GM21381 (cell line): ENCODE results near the gene DRAP1.
"Not testable (repeated sequence)": the region's sequence is repeated elsewhere in the genome, so short reads cannot be mapped to it uniquely, and the experiment has no call there.

ENCODE experiments used
- ATAC-seq: cut with Tn5 transposase; IDR thresholded peaks from one replicate; pipeline ENCODE4 v1.9.1; 2021; ENCODE audit warnings: mild to moderate bottlenecking, moderate library complexity; ENCODE audit not compliant: unreplicated experiment

The DRAP1 gene

DNA sequence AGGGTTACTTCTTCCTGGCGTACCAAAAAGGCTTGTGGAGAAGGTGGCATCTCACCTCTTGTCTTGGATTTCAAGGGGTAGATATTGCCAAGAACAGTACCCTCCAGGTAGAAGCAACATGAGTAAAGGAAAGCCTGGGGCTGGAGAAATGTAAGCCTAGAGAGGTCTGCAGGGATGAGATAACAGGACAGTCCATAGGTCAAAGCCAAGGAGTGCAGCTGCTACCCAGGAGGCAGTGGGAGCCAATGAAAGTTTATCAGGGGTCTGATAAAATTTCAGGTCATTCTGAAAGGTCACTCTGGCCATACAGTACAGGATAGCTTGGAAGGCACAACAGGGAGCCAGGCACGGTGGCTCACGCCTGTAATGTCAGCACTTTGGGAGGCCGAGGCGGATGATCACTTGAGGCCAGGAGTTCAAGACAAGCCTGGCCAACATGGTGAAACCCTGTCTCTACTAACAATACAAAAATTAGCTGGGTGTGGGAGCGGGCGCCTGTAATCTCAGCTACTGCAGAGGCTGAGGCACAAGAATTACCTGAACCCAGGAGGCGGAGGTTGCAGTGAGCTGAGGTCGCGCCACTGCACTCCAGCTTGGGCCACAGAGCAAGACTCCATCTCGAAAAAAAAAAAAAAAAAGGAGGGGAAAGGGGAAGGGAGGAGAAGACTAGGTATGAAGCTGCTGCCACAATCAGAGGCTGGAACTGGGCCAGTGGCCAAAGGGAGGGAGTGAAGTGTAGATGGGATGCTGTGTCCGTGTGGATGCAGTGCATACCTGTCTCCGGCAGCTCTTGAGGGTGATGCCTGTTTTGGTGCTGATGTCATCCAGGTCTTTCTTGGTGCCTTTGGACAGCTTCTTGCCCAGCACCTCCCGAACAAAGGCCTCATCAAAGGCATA is 32.2 kb upstream of the DRAP1 start:
- ATAC-seq: no peak

DNA sequence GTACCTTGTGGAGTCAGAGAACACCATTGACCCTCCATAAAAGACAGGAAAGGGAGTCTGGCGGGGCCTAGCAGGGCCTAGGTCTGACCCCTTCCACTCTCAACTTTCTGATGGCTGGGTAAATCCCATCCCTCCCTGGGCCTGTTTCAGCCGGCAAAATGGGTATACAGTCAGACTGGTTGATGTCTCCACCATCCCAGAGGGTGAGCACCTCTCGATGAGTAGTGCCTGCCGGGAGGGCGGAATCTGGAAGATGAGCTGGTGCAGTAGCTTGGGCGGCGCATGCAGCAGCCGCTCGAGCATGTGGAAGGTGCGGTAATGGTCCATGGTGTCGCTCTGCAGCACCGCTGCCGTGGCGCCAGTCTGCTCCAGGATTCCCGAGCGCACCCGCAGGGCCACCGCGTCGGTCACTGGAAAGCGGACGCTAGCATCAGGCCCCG is 31.5 kb upstream of the DRAP1 start:
- peak; percentile 1 for ATAC-seq

DNA sequence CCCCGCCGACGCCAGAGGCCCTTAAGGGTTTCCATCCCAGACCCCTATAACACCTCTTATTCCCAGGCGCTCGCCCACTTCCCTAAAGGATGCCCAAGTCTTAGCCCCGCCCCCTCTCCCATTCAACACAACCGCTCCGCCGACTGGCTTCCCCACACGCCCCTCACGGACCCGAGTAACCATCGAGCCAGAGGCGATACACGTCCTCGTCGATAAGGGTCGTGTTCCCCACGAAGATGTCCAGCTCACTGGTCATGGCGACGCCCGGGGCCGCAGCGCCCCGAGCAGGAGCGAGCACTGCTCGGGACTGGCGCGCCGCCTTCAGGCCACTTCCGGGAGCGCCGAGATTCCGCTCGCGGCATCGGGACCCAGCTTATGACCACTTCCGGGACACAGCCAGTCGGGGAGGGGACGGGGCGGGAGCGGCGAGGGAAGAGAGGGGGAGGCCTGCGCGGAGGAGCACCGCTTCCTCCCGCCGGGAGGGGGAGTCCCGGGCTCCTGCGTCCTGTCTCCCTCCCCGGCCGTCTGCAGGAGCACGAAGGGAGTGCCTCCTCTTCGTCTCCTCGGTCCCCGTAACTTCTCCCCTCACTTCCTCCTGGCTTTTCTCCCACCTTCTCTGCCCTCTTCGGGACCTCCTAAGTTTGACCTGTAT is 30.9 kb upstream of the DRAP1 start, which contains the start of gene FIBP:
FIBP (minus strand) TSS at position 309 of the 652 bp plus-strand sequence; CDS start at position 256, 53 bp downstream.
- ATAC-seq: peak; percentile 55

DNA sequence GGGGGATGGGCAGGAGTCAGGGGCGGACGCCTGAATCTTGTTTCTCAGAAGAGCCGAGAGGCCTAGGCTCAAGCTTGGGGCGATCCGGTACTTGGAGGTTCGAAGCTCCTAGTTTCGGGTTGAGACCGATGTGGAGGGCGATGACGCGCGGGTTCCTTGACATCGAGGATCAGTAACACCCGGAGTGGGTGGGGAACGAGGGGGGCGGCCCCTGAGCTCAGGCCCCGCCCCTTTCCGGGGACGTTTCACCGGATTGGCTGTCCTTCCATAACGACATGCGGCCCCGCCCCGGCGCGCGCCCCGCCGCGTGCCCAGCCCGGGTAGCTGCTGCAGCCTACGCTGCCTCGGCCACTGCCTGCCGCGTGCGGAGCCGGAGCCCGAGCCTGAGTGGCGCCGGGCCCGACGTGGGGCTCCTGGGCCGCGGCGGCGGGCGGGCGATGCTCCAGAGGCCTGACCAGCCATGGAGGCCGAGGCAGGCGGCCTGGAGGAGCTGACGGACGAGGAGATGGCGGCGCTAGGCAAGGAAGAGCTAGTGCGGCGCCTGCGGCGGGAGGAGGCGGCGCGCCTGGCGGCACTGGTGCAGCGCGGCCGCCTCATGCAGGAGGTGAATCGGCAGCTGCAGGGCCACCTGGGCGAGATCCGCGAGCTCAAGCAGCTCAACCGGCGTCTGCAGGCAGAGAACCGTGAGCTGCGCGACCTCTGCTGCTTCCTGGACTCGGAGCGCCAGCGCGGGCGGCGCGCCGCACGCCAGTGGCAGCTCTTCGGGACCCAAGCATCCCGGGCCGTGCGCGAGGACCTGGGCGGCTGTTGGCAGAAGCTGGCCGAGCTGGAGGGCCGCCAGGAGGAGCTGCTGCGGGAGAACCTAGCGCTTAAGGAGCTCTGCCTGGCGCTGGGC is 28.7 kb upstream of the DRAP1 start, which contains the start of gene CCDC85B:
CCDC85B (plus strand) TSS at position 350 of the 895 bp plus-strand sequence; CDS start at position 461, 111 bp downstream.
- ATAC-seq: peak; percentile 49

DNA sequence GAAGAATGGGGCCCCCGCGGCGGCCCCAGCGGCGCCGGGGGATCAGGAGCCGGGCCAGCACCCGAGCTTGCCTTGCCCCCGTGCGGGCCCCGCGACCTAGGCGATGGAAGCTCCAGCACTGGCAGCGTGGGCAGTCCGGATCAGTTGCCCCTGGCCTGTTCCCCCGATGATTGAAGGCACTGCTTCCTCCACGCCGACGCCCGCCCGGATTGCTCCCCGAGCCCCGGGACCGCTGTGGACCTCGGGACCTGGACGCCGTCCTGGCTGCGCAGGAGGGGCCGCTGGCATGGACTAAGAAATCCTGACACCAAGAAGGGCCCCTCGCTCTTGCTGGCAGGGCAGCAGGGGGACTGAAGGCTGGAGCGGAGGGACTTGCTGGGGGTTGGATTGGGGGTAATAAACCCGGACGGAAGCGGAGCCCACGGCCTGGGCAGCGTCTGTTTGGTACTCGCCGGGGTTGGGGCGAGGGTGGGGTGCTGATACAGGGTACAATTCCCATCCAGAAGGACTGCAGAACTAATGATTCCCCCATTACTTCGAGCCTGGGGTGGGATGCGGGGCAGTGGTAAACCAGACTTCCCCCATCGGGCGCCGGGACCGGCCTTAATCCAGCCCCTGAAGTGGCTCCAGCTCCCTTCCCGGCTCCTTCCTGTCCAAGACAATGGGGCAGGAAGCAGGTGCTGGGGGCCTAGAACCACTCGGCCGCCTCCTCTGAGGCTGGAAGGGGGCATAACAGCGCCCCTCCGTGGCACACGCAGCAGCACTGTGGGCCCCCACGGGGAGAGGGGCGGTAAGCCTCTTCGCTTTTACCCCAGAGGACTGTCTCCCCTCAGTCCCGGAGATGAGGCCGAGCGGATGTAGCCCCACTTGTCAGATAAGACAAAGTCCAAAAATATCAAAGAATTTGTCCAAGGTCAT is 27.7 kb upstream of the DRAP1 start:
- no peak for ATAC-seq

DNA sequence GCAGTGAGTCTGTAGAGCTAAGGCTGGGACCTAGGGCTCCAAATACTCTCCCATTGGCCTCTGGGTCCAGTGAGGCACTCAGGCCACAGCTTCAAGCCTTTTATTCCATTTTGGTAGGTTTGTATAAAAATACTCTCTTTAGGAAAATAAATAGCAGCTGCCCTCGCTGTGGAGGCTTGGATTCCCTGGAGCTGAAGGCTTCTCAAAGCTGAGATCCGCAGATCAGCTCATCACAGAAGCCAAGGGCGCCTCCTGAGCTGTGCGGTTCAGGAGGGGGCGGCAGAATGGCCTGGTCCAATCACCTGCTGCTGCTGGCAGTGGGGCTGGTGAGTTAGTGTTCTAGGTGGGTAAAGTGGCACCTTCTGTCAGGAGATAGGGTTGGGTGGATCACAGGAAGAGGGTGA is 27.1 kb upstream of the DRAP1 start:
- ATAC-seq: not testable (repeated sequence)

DNA sequence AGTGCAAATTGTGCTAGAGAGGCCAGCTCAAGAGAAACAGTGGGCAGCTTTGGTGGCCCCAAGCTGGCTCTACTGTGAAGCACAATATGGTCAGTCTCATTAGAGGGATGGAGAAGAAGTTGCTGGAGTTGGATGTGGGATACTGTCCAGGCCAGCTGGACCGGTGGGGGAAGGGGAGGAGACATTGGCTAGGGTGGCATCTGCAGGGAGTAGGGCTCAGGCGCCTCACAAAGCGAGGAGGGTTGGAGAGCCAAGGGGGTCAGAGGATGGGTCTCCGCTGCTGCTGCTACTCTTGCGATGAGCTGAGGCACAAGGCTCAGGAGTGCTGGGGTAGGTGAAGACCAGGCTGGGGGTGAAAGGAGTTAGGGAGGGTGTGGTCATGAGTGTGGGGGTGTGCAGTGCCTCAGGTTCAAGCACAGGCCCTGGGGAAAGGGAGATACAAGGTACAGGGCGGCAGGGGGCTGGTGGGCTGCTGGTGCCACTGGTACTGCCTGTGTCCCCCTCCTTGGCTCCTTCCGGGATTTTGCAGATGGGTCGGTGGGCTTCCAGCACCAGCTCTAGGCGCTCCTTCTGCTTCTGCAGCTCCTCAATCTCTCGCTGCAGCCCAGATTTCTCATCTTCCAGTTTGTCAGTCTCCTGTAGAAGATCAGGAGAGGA is 26.4 kb upstream of the DRAP1 start:
- no peak for ATAC-seq

DNA sequence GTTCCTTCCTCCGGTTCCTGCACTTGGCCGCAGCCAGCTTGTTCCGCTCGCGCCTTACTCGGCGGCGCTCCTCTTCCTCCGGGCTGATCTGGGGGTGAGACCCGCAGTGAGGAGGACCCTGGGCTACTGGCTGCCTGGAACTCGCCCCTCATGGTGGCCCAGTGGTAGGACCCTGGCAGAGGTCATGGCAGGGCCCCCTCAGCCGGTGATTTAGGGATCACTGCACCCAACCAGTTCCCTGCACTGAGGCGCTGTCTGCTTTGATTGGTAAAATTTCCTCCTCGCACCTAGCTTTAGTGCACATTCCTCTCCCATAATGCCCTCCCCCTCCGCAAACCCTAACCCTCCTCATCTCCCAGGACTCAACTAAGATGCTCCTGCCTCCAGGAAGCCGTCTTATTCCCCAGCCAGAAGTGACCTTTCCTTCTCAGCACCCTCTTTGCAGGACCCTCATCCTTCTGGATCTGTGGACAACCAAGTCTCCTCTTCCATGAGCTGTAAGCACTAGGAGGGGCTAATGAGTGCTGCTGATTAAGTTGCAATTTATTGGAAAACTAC is 25.1 kb upstream of the DRAP1 start:
- ATAC-seq: no peak

DNA sequence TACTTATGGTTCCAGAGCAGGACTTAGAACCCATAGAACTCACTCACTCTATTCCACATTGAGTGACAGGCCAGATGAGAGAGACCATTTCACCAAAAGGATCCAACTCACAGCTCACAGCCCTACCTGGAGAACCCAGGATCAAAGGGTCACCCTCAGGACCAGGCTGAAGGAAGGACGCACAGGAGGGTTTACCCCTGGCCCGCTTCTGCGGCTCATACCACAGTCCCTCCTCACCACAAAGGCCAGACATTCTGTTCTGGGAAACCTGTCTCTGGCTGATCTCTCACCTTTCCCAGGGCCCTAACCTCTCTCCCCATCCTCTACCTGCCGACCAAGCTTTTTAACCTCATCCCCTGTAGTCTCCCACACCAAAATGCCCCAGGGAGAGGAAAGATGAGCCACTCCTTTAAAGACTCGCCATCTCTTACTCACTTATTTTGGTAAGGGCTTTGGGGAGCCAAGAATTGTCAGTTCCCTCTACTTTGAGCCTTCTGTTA is 23.7 kb upstream of the DRAP1 start:
- ATAC-seq: no peak

DNA sequence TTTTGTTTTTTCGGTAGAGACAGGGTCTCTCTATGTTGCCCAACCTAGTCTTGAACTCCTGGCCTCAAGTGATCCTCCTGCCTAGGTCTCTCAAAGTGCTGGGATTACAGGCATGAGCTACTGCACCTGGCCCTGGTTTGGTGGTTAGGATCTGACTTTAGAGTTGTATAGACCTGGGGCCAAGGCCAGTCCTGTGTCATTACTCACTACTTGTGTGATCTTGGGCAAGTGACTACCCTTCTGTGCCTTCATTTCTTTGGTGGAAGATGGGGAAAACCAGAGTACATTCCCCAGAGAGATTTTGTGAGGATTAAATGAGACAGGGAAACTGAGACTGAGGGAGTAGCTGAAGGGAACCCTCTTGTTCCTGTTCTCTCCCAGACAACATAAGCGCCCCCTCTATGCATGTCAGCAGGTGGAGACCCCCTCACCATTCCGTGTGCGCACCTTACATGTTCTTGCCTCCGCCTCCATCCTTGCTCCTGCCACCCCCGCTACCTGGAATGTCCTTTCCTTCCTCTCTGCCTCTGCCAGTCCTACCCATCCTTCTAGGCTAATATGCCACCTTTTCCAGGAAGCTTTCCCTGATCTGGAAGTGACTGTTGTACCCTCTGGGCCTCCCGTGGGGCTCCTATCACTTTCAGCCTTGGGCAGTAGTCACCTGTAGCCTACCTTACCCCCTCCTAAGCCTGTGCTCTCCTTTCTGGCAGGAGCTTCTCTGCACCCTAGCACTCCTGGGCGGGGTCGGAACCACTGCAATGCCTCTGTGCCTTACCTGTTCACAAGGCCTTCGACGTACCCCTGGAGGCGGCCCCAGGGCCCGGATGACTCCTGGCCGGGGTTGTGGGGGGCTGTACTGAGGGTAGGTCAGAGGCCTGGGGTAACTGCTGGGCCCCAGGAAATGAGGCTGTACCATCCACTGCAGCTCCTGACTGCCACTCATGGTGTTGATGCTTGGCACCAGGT is 22.9 kb upstream of the DRAP1 start:
- ATAC-seq: no peak

DNA sequence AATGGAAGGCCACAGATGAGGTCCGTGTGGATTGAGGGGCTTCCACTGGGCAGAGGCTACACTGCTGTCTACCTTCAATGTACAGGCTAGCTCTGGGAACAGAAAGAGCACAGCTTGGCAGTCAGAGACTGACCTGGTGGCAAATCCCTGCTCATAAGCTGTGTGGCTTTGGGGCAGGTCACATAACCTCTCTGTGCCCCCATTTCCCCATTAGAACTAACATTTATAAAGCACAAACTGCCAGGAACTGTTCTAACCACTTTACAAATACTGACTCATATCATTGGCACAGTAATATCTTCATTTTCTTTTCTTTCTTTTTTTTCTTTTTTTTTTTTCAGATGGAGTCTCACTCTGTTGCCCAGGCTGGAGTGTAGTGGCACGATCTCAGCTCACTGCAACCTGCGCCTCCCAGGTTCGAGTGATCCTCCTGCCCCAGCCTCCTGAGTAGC is 22.2 kb upstream of the DRAP1 start:
- no peak for ATAC-seq

DNA sequence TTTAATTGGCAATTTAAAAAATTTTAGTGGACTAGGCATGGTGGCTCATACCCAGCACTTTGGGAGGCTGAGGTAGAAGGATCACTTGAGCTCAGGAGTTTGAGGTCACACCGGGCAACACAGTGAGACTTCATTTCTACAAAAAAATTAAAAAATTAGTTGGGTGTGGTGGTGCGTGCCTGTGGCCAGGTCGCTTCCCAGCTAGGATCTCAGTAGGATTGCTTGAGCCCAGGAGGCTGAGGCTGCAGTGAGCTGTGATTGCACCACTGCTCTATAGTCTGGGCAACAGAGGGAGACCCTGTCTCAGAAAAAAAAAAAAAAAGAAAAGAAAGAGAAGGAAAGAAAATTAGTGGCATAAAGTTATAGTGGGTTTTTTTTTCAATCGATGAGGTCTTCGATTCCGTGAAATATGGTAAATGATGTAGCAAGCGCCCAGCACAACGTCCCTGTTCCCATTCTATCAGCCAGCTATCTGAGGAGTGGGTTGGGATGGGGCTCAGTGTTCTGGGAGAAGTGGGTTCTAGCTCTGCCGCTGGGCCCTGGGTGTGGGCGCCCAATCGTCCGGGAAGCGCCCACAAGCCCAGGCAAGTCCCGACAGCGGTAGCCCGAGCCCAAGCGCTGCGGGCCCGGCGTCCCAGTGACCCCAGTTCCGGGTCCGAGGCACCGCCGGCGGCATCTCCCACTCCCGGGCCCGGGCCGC is 20.4 kb upstream of the DRAP1 start:
- no peak for ATAC-seq

DNA sequence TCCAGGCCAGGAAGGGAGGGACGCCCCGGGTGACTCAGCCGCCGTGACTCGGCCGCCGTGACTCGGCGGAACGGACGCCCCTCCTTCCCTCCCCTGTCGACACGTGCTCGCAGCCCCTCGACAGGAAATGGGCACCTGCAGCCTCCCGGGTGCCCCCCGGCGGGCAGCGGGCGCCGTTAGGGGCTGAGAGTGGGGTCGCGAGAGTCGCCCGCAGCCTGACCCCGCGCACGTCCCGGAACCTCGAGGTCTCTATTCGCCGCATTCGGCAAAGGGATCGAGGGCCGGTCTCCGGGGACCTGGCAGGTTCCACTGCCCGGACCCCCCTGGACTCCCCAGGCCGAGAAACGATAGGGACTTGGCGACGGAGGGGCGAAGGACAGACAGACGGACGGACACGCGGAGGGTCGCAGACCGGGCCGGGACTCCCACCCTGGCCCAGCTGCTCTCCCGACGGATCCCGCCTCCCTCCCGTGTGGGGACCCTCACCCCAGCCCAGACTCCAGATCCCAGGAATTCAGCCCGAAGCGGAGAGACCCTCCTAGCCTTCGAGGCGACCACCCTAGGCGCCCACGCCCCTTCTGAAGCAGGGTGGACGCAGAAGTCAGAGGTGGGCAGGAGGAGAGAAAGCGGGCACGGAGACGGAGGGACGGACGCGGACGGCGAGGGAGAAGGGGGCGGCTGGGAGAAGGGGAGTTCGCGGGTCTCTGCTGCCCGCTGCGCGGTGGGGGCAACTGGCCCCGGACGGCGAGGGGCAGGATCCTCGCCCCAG is 19.7 kb upstream of the DRAP1 start:
- no peak for ATAC-seq

DNA sequence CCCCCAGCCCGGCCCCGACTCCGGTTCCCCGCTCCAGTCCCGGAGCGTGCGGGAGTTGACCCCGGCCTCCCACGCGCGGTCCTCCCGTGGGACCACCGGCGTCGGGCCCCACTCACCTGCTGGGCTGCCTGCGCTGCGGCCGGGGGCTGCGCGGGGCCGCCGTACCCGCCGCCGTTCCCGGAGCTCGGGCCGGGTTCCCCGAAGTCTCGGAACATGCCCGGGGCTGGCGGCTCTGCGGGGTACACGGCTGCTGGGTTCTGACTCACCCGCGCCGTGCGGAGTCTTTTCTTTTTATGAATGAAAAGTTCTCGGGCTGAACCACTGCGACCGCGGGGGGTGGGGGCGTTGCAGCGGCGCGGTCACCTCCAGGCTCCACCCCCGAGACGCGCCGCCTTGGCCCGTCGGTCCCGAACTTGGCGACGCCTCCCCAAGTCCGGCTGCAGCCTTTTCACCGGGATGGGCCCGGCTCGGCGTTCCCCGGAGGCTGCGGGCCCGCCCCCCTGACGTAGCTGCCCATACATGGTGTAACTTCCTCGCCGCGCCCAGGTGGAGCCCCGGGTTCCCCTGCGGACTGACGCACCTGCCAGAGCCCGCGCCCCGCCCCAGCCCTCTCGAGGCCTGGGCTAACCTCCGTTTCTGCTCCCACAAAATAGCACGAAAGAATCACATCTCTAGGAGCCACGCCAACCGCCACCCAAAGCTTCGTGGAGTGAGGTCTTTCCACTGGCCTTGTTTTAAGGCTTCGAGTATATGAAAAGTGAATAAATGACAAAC is 18.9 kb upstream of the DRAP1 start, which contains the start of gene FOSL1:
FOSL1 (minus strand) TSS at position 264 of the 774 bp plus-strand sequence; CDS start at position 215, 49 bp downstream.
- ATAC-seq: peak; percentile 73

DNA sequence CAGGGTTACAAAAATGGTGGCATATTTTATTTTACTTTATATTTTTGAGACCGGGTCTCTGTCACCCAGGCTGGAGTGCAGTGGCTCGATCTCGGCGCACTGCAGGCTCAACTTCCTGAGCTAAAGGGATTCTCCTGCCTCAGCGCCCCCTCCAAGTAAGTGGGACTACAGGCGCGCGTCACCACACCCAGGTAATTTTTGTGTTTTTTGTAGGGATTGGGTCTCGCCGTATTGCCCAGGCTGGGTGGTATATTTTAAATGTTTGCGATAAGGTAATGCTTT is 18.4 kb upstream of the DRAP1 start:
- ATAC-seq: no peak

DNA sequence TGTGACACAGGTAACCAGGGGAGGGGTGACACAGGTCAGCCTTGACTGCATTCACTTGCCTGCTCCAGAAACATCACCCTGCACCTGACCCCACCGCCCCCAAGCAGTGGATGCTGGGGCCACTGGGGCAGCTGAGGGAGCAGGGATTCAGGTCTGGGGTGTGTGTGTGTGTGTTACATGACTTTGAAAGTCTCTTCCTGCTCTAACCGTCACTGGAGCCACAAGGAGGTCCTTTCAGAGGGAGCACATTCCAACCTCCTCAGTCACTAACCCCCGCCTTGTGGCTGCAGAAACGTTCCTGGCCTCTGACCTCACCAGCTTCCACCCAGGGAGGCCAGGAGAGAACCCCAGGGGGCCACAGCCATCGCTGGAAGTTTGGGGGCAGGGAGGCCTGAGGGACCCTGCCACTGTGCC is 16.2 kb upstream of the DRAP1 start:
- ATAC-seq: no peak
